Activated CD4-positive, alpha-beta memory T cell treated with anti-CD3 and anti-CD28 coated beads, Interleukin-2, amount 10 ng/mL, durations not matched to agents 7 days and 5 days (primary cell): Measurements from ENCODE around the gene PFDN4. TPM values are rescaled to one million over a fixed set of nuclear protein-coding genes. Genes with fewer than 3 reads are reported as not detected.
"Not testable (repeated sequence)": the region's sequence is repeated elsewhere in the genome, so short reads cannot be mapped to it uniquely, and the experiment has no call there.

Source experiments
- CTCF ChIA-PET: fragments of 350-600 bp; sonication (Branson Sonifier 250); formaldehyde crosslinking; loops from one replicate; lab custom pipeline; 2021; ENCODE audit warnings: antibody characterized with exemption, inconsistent platforms; lab: Charles Lee
- POLR2A ChIA-PET: fragments of 350-600 bp; sonication (Branson Sonifier 250); formaldehyde crosslinking; loops from one replicate; lab custom pipeline; 2021; ENCODE audit warnings: antibody characterized with exemption; lab: Charles Lee
- DNase-seq: peaks from one replicate; pipeline ENCODE4 v3.0.0-alpha.2; 2020
- H3K27ac Mint-ChIP-seq: one replicate; pipeline ENCODE4 v1.8.0; 2021; ENCODE audit warnings: mild to moderate bottlenecking, mixed read lengths
- H3K27me3 Mint-ChIP-seq: one replicate; pipeline ENCODE4 v1.8.0; 2021; ENCODE audit warnings: mixed read lengths
- H3K36me3 Mint-ChIP-seq: one replicate; pipeline ENCODE4 v1.8.0; 2021; ENCODE audit warnings: low read depth, mixed read lengths
- H3K4me1 Mint-ChIP-seq: one replicate; pipeline ENCODE4 v1.8.0; 2021; ENCODE audit warnings: mixed read lengths
- H3K4me3 Mint-ChIP-seq: one replicate; pipeline ENCODE4 v1.8.0; 2021; ENCODE audit warnings: mild to moderate bottlenecking, mixed read lengths
- H3K9me3 Mint-ChIP-seq: one replicate; pipeline ENCODE4 v1.8.0; 2021; ENCODE audit warnings: mixed read lengths
- total RNA-seq, 2 experiments: library from RNA; stranded (reverse); gene quantifications; one replicate each; pipeline ENCODE4 v1.2.3, GENCODE V29; 2021

The PFDN4 gene
- total RNA-seq, 2 experiments from 2014 or later = 28.1 to 30.3 TPM

- H3K27me3 Mint-ChIP-seq, H3K27ac Mint-ChIP-seq, CTCF ChIA-PET, H3K4me3 Mint-ChIP-seq, DNase-seq, H3K9me3 Mint-ChIP-seq, H3K36me3 Mint-ChIP-seq, POLR2A ChIA-PET: not testable (repeated sequence)
- H3K4me1 Mint-ChIP-seq = peaks cover 24% of the 10 kb centered on the region
Observed at GRCh38 chr20:54224642-54225041, 16.8 kb downstream of the PFDN4 start.

- ChIA-PET CTCF (no interaction called here), POLR2A (no interaction called here)
- Mint-ChIP-seq H3K36me3 (no peaks in the 10 kb centered on the region), H3K9me3 (peaks cover 9% of the 10 kb centered on the region), H3K4me3 (no peak overlapping the region), H3K4me1 (peaks cover 6% of the 10 kb centered on the region), H3K27me3 (peaks cover 2% of the 10 kb centered on the region), H3K27ac (no peak overlapping the region)
- no peak for DNase-seq
Observed at GRCh38 chr20:54227241-54227640, 19.4 kb downstream of the PFDN4 start.

- Mint-ChIP-seq H3K27ac (no peak overlapping the region), H3K4me3 (no peak overlapping the region), H3K9me3 (peaks cover 9% of the 10 kb centered on the region), H3K36me3 (no peaks in the 10 kb centered on the region), H3K4me1 (peaks cover 4% of the 10 kb centered on the region), H3K27me3 (peaks cover 2% of the 10 kb centered on the region)
- POLR2A ChIA-PET = no interaction called here
- DNase-seq = no peak
- CTCF ChIA-PET = no interaction called here
Observed at GRCh38 chr20:54227751-54228150, 19.9 kb downstream of the PFDN4 start.

GRCh38 chr20:54228841-54229240, 21.0 kb downstream of the PFDN4 start:
- peaks cover 2% of the 10 kb centered on the region for H3K27me3 Mint-ChIP-seq
- peaks cover 4% of the 10 kb centered on the region for H3K4me1 Mint-ChIP-seq
- DNase-seq = no peak
- ChIA-PET POLR2A (no interaction called here), CTCF (no interaction called here)
- H3K4me3 Mint-ChIP-seq = no peak overlapping the region
- no peak overlapping the region for H3K27ac Mint-ChIP-seq
- H3K36me3 Mint-ChIP-seq = no peaks in the 10 kb centered on the region
- H3K9me3 Mint-ChIP-seq = peaks cover 9% of the 10 kb centered on the region

- no peaks in the 10 kb centered on the region for H3K36me3 Mint-ChIP-seq
- peaks cover 2% of the 10 kb centered on the region for H3K27me3 Mint-ChIP-seq
- no peak overlapping the region for H3K4me3 Mint-ChIP-seq
- H3K27ac Mint-ChIP-seq = no peak overlapping the region
- DNase-seq = no peak
- H3K9me3 Mint-ChIP-seq = peaks cover 9% of the 10 kb centered on the region
- ChIA-PET POLR2A (no interaction called here), CTCF (no interaction called here)
- peaks cover 4% of the 10 kb centered on the region for H3K4me1 Mint-ChIP-seq
Observed at GRCh38 chr20:54229566-54230160, 21.8 kb downstream of the PFDN4 start.

GRCh38 chr20:54231036-54231435, 23.1 kb downstream of the PFDN4 start:
- CTCF ChIA-PET = no interaction called here
- peaks cover 4% of the 10 kb centered on the region for H3K4me1 Mint-ChIP-seq
- peaks cover 9% of the 10 kb centered on the region for H3K9me3 Mint-ChIP-seq
- H3K27me3 Mint-ChIP-seq = peaks cover 2% of the 10 kb centered on the region
- DNase-seq = no peak
- H3K4me3 Mint-ChIP-seq = no peak overlapping the region
- POLR2A ChIA-PET = no interaction called here
- H3K36me3 Mint-ChIP-seq = no peaks in the 10 kb centered on the region
- no peak overlapping the region for H3K27ac Mint-ChIP-seq

- H3K4me1 Mint-ChIP-seq = no peaks in the 10 kb centered on the region
- peaks cover 15% of the 10 kb centered on the region for H3K27me3 Mint-ChIP-seq
- H3K9me3 Mint-ChIP-seq = peaks cover 4% of the 10 kb centered on the region
- CTCF ChIA-PET = no interaction called here
- no peaks in the 10 kb centered on the region for H3K36me3 Mint-ChIP-seq
- POLR2A ChIA-PET = no interaction called here
- no peak overlapping the region for H3K4me3 Mint-ChIP-seq
- no peak overlapping the region for H3K27ac Mint-ChIP-seq
- no peak for DNase-seq
Observed at GRCh38 chr20:54234991-54235390, 27.1 kb downstream of the PFDN4 start.

- peaks cover 1% of the 10 kb centered on the region for H3K9me3 Mint-ChIP-seq
- peaks cover 12% of the 10 kb centered on the region for H3K27me3 Mint-ChIP-seq
- no peaks in the 10 kb centered on the region for H3K36me3 Mint-ChIP-seq
- H3K27ac Mint-ChIP-seq = no peak overlapping the region
- H3K4me3 Mint-ChIP-seq = no peak overlapping the region
- POLR2A ChIA-PET = no interaction called here
- CTCF ChIA-PET = no interaction called here
- no peak for DNase-seq
- H3K4me1 Mint-ChIP-seq = no peaks in the 10 kb centered on the region
Observed at GRCh38 chr20:54237116-54237943, 29.4 kb downstream of the PFDN4 start.

GRCh38 chr20:54244113-54244512, 36.2 kb downstream of the PFDN4 start:
- DNase-seq = no peak
- POLR2A ChIA-PET = no interaction called here
- Mint-ChIP-seq H3K4me1 (no peaks in the 10 kb centered on the region), H3K27me3 (peaks cover under 1% of the 10 kb centered on the region), H3K36me3 (no peaks in the 10 kb centered on the region), H3K4me3 (no peak overlapping the region), H3K9me3 (no peaks in the 10 kb centered on the region), H3K27ac (no peak overlapping the region)
- CTCF ChIA-PET = no interaction called here

- POLR2A ChIA-PET, CTCF ChIA-PET, DNase-seq, H3K4me1 Mint-ChIP-seq, H3K36me3 Mint-ChIP-seq, H3K27me3 Mint-ChIP-seq, H3K27ac Mint-ChIP-seq, H3K4me3 Mint-ChIP-seq, H3K9me3 Mint-ChIP-seq: not testable (repeated sequence)
Observed at GRCh38 chr20:54248705-54249104, 40.8 kb downstream of the PFDN4 start.

GRCh38 chr20:54250691-54251090, 42.8 kb downstream of the PFDN4 start:
- no peaks in the 10 kb centered on the region for H3K9me3 Mint-ChIP-seq
- H3K4me1 Mint-ChIP-seq = no peaks in the 10 kb centered on the region
- no peaks in the 10 kb centered on the region for H3K27me3 Mint-ChIP-seq
- no peak for DNase-seq
- no peaks in the 10 kb centered on the region for H3K36me3 Mint-ChIP-seq
- H3K4me3 Mint-ChIP-seq = no peak overlapping the region
- CTCF ChIA-PET = no interaction called here
- no peak overlapping the region for H3K27ac Mint-ChIP-seq
- POLR2A ChIA-PET = no interaction called here

- Mint-ChIP-seq H3K27me3 (peaks cover under 1% of the 10 kb centered on the region), H3K4me1 (no peaks in the 10 kb centered on the region), H3K36me3 (no peaks in the 10 kb centered on the region), H3K27ac (no peak overlapping the region), H3K4me3 (no peak overlapping the region), H3K9me3 (no peaks in the 10 kb centered on the region)
- CTCF ChIA-PET = no interaction called here
- no peak for DNase-seq
- POLR2A ChIA-PET = no interaction called here
Observed at GRCh38 chr20:54251096-54251495, 43.2 kb downstream of the PFDN4 start.

GRCh38 chr20:54254596-54254995, 46.7 kb downstream of the PFDN4 start:
- Mint-ChIP-seq H3K27ac (no peak overlapping the region), H3K4me3 (no peak overlapping the region), H3K27me3 (peaks cover 2% of the 10 kb centered on the region), H3K4me1 (no peaks in the 10 kb centered on the region), H3K9me3 (no peaks in the 10 kb centered on the region), H3K36me3 (no peaks in the 10 kb centered on the region)
- ChIA-PET CTCF (interaction anchor here (1.4 kb wide), 1 partner anchor 55 kb away, joined by 3 read pairs; no protein-coding TSS in a partner anchor), POLR2A (no interaction called here)
- DNase-seq = no peak

- POLR2A ChIA-PET = no interaction called here
- no peak for DNase-seq
- H3K27ac Mint-ChIP-seq = no peak overlapping the region
- no peak overlapping the region for H3K4me3 Mint-ChIP-seq
- H3K4me1 Mint-ChIP-seq = no peaks in the 10 kb centered on the region
- H3K9me3 Mint-ChIP-seq = no peaks in the 10 kb centered on the region
- peaks cover 2% of the 10 kb centered on the region for H3K27me3 Mint-ChIP-seq
- CTCF ChIA-PET = no interaction called here
- H3K36me3 Mint-ChIP-seq = no peaks in the 10 kb centered on the region
Observed at GRCh38 chr20:54255157-54255556, 47.3 kb downstream of the PFDN4 start.
